Activated T-cell treated with anti-CD3 and anti-CD28 coated beads for 48 hours (primary cell): ENCODE results near the gene SYT5.
"Not testable (repeated sequence)": the region's sequence is repeated elsewhere in the genome, so short reads cannot be mapped to it uniquely, and the experiment has no call there.

Source experiments
- DNase-seq: peaks from one replicate; pipeline ENCODE4 v3.0.0-alpha.2; 2020; ENCODE audit warnings: low read depth

The SYT5 gene

GRCh38 chr19:55179606-55180484, at the start of gene SYT5:
Gene SYT5 (minus strand): TSS chr19:55180289. CDS start chr19:55179041, 1,248 bp downstream.
- peak; percentile 58 for DNase-seq

GRCh38 chr19:55229789-55230182, 49.7 kb upstream of the SYT5 start:
- no peak for DNase-seq

GRCh38 chr19:55229145-55229788, 49.2 kb upstream of the SYT5 start:
- no peak for DNase-seq

GRCh38 chr19:55228403-55229031, 48.4 kb upstream of the SYT5 start, which contains the start of gene TMEM86B:
Gene TMEM86B (minus strand): TSS chr19:55228763. CDS start chr19:55228741, 22 bp downstream.
- DNase-seq, result no peak

- DNase-seq, result no peak
These were observed 47.9 kb upstream of the SYT5 start for GRCh38 chr19:55228015-55228391.

- no peak for DNase-seq
These were observed 47.3 kb upstream of the SYT5 start for GRCh38 chr19:55227241-55228014.

GRCh38 chr19:55226788-55227187, 46.7 kb upstream of the SYT5 start:
- no peak for DNase-seq

GRCh38 chr19:55226273-55226672, 46.2 kb upstream of the SYT5 start:
- no peak for DNase-seq

GRCh38 chr19:55225415-55225958, 45.4 kb upstream of the SYT5 start:
- no peak for DNase-seq

- DNase-seq, result not testable (repeated sequence)
These were observed 44.8 kb upstream of the SYT5 start for GRCh38 chr19:55224679-55225414.

GRCh38 chr19:55224038-55224665, 44.1 kb upstream of the SYT5 start:
- DNase-seq, result no peak

GRCh38 chr19:55223291-55224037, 43.4 kb upstream of the SYT5 start:
- DNase-seq, result no peak

- no peak for DNase-seq
These were observed 40.4 kb upstream of the SYT5 start for GRCh38 chr19:55220525-55220924.

- DNase-seq, result peak; percentile 57
These were observed 36.5 kb upstream of the SYT5 start for GRCh38 chr19:55216461-55217198.

GRCh38 chr19:55213547-55213946, 33.5 kb upstream of the SYT5 start:
- DNase-seq, result no peak

GRCh38 chr19:55212447-55212846, 32.4 kb upstream of the SYT5 start:
- peak; percentile 48 for DNase-seq

GRCh38 chr19:55209693-55210472, 29.8 kb upstream of the SYT5 start:
- no peak for DNase-seq
